IMR-90 (cell line): Measurements from ENCODE around the gene CES4A. TPM values are rescaled to one million over a fixed set of nuclear protein-coding genes. Genes with fewer than 3 reads are reported as not detected.

Experiments used
- ATAC-seq: fragments of 200-7000 bp; cut with Tn5 transposase; 2 replicates; pipeline ENCODE4 v1.9.1; 2020; ENCODE audit warnings: low read depth, mild to moderate bottlenecking, moderate library complexity
- BruUV-seq: library from RNA; stranded (reverse); fragments of 400-500 nt; replicated peaks from 2 replicates; lab custom pipeline; 2021; lab: Mats Ljungman, UMichigan
- CTCF ChIA-PET: fragments of 300-600 bp; formaldehyde crosslinking; extraction: SDS; loops from one replicate; lab custom pipeline; 2021; ENCODE audit warnings: antibody characterized with exemption; lab: Yijun Ruan, JAX
- POLR2A ChIA-PET: fragments of 300-600 bp; sonication (Branson Sonifier 250); formaldehyde crosslinking; loops from one replicate; lab custom pipeline; 2022; ENCODE audit warnings: antibody characterized with exemption; ENCODE audit not compliant: unreplicated experiment; lab: Charles Lee
- DNase-seq: peaks from one replicate; pipeline ENCODE4 v3.0.0; 2013
- H2AFZ ChIP-seq: replicated peaks from 2 replicates; pipeline ENCODE3; 2013; ENCODE audit warnings: low read length, mild to moderate bottlenecking; ENCODE audit not compliant: poor library complexity
- H2AK5ac ChIP-seq: 2 replicates; pipeline ENCODE4 v1.6.1; 2013; ENCODE audit warnings: low read depth, low read length, inconsistent platforms
- H2AK9ac ChIP-seq: replicated peaks from 2 replicates; pipeline ENCODE3; 2013; ENCODE audit warnings: mild to moderate bottlenecking, low read depth, low read length, moderate library complexity; ENCODE audit not compliant: poor library complexity
- H2BK120ac ChIP-seq: 2 replicates; pipeline ENCODE4 v1.6.1; 2013; ENCODE audit warnings: low read depth, low read length, inconsistent platforms
- H2BK15ac ChIP-seq: 3 replicates; pipeline ENCODE4 v1.6.1; 2013; ENCODE audit warnings: low read depth, low read length, inconsistent platforms
- H2BK20ac ChIP-seq: 2 replicates; pipeline ENCODE4 v1.6.1; 2013; ENCODE audit warnings: low read depth, mild to moderate bottlenecking, inconsistent platforms, low read length, moderate library complexity
- H2BK5ac ChIP-seq: 2 replicates; pipeline ENCODE4 v1.6.1; 2013; ENCODE audit warnings: mild to moderate bottlenecking, low read depth, low read length, inconsistent platforms; ENCODE audit not compliant: poor library complexity, severe bottlenecking
- H3K14ac ChIP-seq: replicated peaks from 2 replicates; pipeline ENCODE4 v1.6.1; 2013; ENCODE audit warnings: low read depth, low read length, inconsistent platforms
- H3K18ac ChIP-seq: 2 replicates; pipeline ENCODE4 v1.6.1; 2013; ENCODE audit warnings: low read depth, low read length, control low read depth
- H3K23ac ChIP-seq: 2 replicates; pipeline ENCODE4 v1.6.1; 2013; ENCODE audit warnings: low read depth, low read length, inconsistent platforms
- H3K27ac ChIP-seq: 2 replicates; pipeline ENCODE4 v1.5.1; 2013; ENCODE audit warnings: mild to moderate bottlenecking, control low read depth, low read length; ENCODE audit not compliant: insufficient read depth
- H3K27me3 ChIP-seq: 2 replicates; pipeline ENCODE4 v1.6.1; 2013; ENCODE audit warnings: low read length; ENCODE audit not compliant: control insufficient read depth, insufficient read depth
- H3K36me3 ChIP-seq: 2 replicates; pipeline ENCODE4 v1.6.1; 2013; ENCODE audit warnings: low read length, mixed read lengths; ENCODE audit not compliant: control insufficient read depth, insufficient read depth
- H3K4ac ChIP-seq: 2 replicates; pipeline ENCODE4 v1.6.1; 2013; ENCODE audit warnings: low read depth, low read length, inconsistent platforms
- H3K4me1 ChIP-seq: 2 replicates; pipeline ENCODE4 v1.6.1; 2013; ENCODE audit warnings: low read length, mixed read lengths; ENCODE audit not compliant: control insufficient read depth, insufficient read depth
- H3K4me2 ChIP-seq: 2 replicates; pipeline ENCODE4 v1.6.1; 2013; ENCODE audit warnings: low read depth, mild to moderate bottlenecking, control low read depth, low read length, moderate library complexity
- H3K4me3 ChIP-seq: 2 replicates; pipeline ENCODE4 v1.5.1; 2013; ENCODE audit warnings: low read depth, mild to moderate bottlenecking, control low read depth, low read length, moderate library complexity; ENCODE audit not compliant: insufficient read depth
- H3K56ac ChIP-seq: 2 replicates; pipeline ENCODE4 v1.6.1; 2013; ENCODE audit warnings: low read length, inconsistent platforms; ENCODE audit not compliant: insufficient read depth; ENCODE audit errors: extremely low read depth
- H3K79me1 ChIP-seq, 2 experiments: 2 replicates each; pipeline ENCODE4 v1.6.1; 2013; ENCODE audit warnings: low read length in 2 of 2, inconsistent platforms in 1 of 2, low read depth in 1 of 2
- H3K9ac ChIP-seq: 2 replicates; pipeline ENCODE4 v1.6.1; 2013; ENCODE audit warnings: low read depth, low read length, control low read depth
- H3K9me1 ChIP-seq: 2 replicates; pipeline ENCODE4 v1.6.1; 2013; ENCODE audit warnings: low read length, inconsistent platforms; ENCODE audit not compliant: insufficient read depth
- H3K9me3 ChIP-seq: 2 replicates; pipeline ENCODE4 v1.6.1; 2013; ENCODE audit warnings: low read length; ENCODE audit not compliant: control insufficient read depth, insufficient read depth
- H4K20me1 ChIP-seq: 2 replicates; pipeline ENCODE4 v1.6.1; 2013; ENCODE audit warnings: low read length, inconsistent platforms; ENCODE audit not compliant: insufficient read depth
- H4K5ac ChIP-seq: 2 replicates; pipeline ENCODE4 v1.6.1; 2013; ENCODE audit warnings: mild to moderate bottlenecking, low read depth, low read length, control low read depth
- H4K8ac ChIP-seq, 2 experiments: 2 replicates each; pipeline ENCODE4 v1.6.1; 2013; ENCODE audit warnings: low read depth in 2 of 2, low read length in 2 of 2, control low read depth in 1 of 2, inconsistent platforms in 1 of 2
- H4K91ac ChIP-seq: 2 replicates; pipeline ENCODE4 v1.6.1; 2013; ENCODE audit warnings: low read depth, low read length, inconsistent platforms; ENCODE audit not compliant: insufficient read depth
- BHLHE40 ChIP-seq: fragments of 150-350 bp; IDR thresholded peaks from 2 replicates; pipeline ENCODE4 v1.6.1; 2016; ENCODE audit warnings: mild to moderate bottlenecking, low read depth, low read length
- CTCF ChIP-seq: conservative IDR thresholded peaks from 2 replicates; pipeline ENCODE4 v1.5.1; 2012; ENCODE audit warnings: mild to moderate bottlenecking, low read depth, low read length, improper control_type of control experiment
- RAD21 ChIP-seq: IDR thresholded peaks from 2 replicates; pipeline ENCODE4 v1.6.1; 2012; ENCODE audit warnings: low read length, improper control_type of control experiment
- RCOR1 ChIP-seq: IDR thresholded peaks from 2 replicates; pipeline ENCODE4 v1.6.1; 2012; ENCODE audit warnings: mild to moderate bottlenecking, low read length, improper control_type of control experiment; ENCODE audit not compliant: insufficient replicate concordance
- SMC3 ChIP-seq: fragments of 150-350 bp; IDR thresholded peaks from 2 replicates; pipeline ENCODE4 v1.6.1; 2016; ENCODE audit warnings: low read depth, mild to moderate bottlenecking, antibody characterized with exemption, low read length, moderate library complexity
- WGBS, 2 experiments: methylation state at CpG; one replicate each; pipeline versions ENCODE4 v1.1.5 to v1.1.7; 2013; ENCODE audit warnings: missing lambda C conversion rate in 2 of 2; ENCODE audit not compliant: insufficient read length in 1 of 2; ENCODE audit errors: extremely low coverage in 2 of 2; 5-methylcytosine and 5-hydroxymethylcytosine counted together
- dilution Hi-C: fragments of 300-500 bp; cut with HindIII; formaldehyde crosslinking; loops from one replicate; pipeline ENCODE4 v1.14.3; 2018; ENCODE audit warnings: low sequenced_read_pairs; ENCODE audit not compliant: unreplicated experiment
- in situ Hi-C: fragments of 300-500 bp; cut with MboI; formaldehyde crosslinking; loops from 3 replicates; pipeline ENCODE4 v1.14.3; 2019; ENCODE audit warnings: low sequenced_read_pairs, inconsistent platforms, mixed read lengths
- intact Hi-C: fragments of 100-400 bp; cut with micrococcal nuclease; formaldehyde crosslinking; loops from 2 replicates; pipeline ENCODE4 v1.10.0; 2022
- polyA plus RNA-seq, 3 experiments: library from polyadenylated mRNA; depleted of rRNA; stranded (reverse); fragments of >200 nt; gene quantifications; 2 replicates each; pipeline ENCODE4 v1.2.3, GENCODE V29; 2012; ENCODE audit warnings: low replicate concordance in 1 of 3
- total RNA-seq: library from RNA; depleted of rRNA; stranded (reverse); fragments of >200 nt; gene quantifications from 2 replicates; pipeline ENCODE4 v1.2.3, GENCODE V29; 2012

Gene CES4A
- total and polyA plus RNA-seq, 2 of the 4 experiments (the other 2 are of a cell fraction): 0.72 to 4.7 TPM

DNA sequence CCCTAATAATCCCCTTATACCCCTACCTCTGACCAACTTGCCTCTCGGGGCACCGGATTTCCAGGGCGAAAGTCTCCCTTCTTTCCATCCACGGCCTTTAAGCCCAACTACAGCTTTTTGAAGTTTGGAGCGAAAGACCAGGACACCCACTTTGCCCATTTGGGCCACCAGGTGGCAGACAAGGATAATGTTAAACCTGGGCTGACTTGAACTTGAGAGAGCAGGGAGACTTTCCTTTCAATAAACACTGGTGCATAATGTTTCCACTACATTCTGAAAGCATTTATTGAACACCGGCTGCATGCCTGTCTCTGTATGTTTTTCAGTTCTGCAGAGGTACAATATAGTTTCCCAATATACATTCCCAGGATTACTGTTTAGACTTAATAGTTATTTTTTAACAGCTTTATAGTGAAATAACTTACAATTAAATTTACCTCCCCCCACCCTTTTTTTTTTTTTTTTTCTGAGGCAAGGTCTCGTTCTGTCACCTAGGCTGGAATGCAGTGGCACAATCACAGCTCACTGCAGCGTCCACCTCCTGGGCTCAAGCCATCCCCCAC lies 34.2 kb upstream of the CES4A start:
- POLR2A ChIA-PET: no interaction called here
- Histone ChIP-seq H2AK9ac (no peak overlapping the region), H3K23ac (no peak overlapping the region), H2BK5ac (no peak overlapping the region), H3K27ac (no peak overlapping the region), H2AK5ac (no peak overlapping the region), H4K20me1 (no peaks in the 10 kb centered on the region), H3K36me3 (no peaks in the 10 kb centered on the region), H3K9me3 (peaks cover 2% of the 10 kb centered on the region; the same call in 1 of the 2 replicates), H4K91ac (no peak overlapping the region), H4K8ac (no peak overlapping the region), H3K79me1 (no peaks in the 10 kb centered on the region), H3K4me1 (no peaks in the 10 kb centered on the region; the same call in 1 of the 2 replicates), H3K9me1 (no peaks in the 10 kb centered on the region), H3K27me3 (peaks cover 12% of the 10 kb centered on the region), H3K18ac (no peak overlapping the region), H3K4me2 (no peak overlapping the region), H4K5ac (no peak overlapping the region), H3K9ac (no peak overlapping the region), H2BK15ac (no peak overlapping the region), H3K56ac (no peak overlapping the region), H2BK20ac (no peak overlapping the region), H3K4me3 (no peak overlapping the region), H2BK120ac (no peak overlapping the region), H3K4ac (no peak overlapping the region), H2AFZ (no peak overlapping the region), H3K14ac (no peak overlapping the region)
- BruUV-seq: no TSS peak
- in situ Hi-C loops (no loop called here), intact Hi-C loops (loop anchor here (1.0 kb wide), 2 partner anchors 201 to 231 kb away; no protein-coding TSS in a partner anchor), dilution Hi-C loops (no loop called here)
- 0% methylated on average over 3 of the region's 8 CpGs; no CpG with 5 or more reads in 1 of the 2 experiments for WGBS, 2 experiments
- CTCF ChIA-PET: interaction anchor here (0.5 to 1.2 kb wide), 3 partner anchors 201 to 1167 kb away, joined by 3 to 4 read pairs (median 3); no protein-coding TSS in a partner anchor
- TF ChIP-seq SMC3 (peak; percentile 87), CTCF (peak; percentile 84), BHLHE40 (no peak), RAD21 (peak; percentile 86), RCOR1 (no peak)
- ATAC-seq (peak; percentile 93), DNase-seq (peak; percentile 73)
